IPS-NIHi7 (cell line): ENCODE measurements around the gene GNG3.
"Not testable (repeated sequence)": the region's sequence is repeated elsewhere in the genome, so short reads cannot be mapped to it uniquely, and the experiment has no call there.

Experiments
- DNase-seq: peaks from one replicate; pipeline ENCODE4 v3.0.0; 2012; ENCODE audit warnings: mixed read lengths; ENCODE audit errors: extremely low spot score

GNG3 gene

DNA sequence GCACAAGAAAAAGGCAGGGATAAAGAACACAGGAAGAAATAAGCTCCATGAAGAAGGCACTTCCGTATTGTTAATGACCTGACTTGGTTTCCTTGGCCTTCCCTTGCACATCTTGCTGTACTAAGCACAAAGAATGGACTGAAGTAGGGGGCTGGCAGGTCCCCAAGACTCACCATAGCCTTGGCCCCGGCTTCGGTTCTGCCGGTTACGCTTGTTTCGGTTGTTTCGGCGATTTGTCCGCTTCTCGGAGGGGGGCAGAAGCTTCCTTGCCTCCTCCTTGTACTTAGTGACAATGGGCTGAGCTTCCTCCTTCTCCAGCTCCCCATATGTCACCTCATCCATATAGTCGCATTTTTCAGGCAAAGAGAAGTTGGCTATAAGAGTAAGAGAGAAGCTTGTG is 9.3 kb downstream of the GNG3 start:
- no peak for DNase-seq

DNA sequence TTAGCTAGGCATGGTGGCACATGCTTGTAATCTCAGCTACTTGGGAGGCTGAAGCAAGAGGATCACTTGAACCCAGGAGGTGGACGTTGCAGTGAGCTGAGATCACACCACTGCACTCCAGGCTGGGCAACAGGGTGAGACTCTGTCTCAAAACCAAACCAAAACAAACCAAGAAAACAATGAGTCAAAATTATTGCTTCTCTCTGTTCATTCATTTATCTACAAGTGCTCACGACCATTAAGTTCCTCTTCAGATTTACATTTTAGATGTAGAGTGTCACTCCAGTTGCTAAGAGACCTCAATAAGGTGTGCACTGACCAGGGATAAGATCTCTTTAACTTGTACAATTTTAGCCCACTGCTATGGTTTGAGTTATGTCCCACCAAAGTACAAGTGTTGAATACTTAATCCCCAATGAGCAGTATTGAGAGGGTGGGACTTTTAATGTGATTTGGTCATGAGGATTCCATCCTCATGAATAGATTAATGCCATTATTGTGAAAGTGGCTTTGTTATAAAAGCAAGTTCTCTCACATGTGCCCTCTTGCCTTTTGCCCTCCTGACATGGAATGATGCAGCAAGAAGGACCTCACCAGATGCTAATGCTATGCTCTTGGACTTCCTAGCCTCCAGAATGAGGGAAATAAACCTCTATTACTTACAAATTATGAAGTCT is 12.0 kb downstream of the GNG3 start:
- no peak for DNase-seq

DNA sequence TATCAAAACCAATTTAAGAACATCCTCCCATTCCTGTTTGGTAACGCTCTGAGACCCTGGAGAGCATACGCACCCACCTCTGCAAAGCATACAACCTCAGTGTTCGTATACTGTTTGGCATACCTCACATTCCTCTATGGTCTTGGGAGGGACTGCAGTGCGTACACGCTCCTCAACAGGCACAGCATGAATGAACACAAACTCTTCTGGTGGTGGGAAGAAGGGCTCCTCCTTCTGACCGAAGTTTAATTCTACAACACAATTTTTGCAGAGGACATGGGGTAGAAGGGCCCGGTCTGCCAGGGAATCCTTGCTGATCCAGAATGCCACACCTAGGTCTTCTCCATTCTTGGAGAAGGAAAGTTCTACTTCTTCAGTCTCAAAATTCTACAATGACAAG is 14.5 kb downstream of the GNG3 start:
- peak; percentile 15 for DNase-seq

DNA sequence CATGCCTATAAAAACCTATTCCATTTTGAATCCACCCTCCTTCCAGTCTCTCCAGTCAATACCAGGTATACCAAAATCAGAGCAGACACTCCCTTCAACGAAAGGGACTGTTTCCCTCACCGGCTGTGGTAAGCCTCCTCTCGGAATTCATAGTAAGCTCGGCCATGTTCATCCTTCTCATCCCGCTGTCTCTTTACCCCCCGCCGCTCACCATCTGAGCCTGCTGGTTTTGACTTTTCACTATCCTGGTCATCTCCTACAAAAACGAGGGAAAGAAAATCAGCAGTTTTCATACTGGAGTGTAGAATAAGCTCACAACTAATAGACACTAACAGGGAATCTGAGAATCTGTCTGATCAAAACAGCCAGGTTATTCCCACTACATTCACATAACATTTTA is 16.7 kb downstream of the GNG3 start:
- DNase-seq, result no peak

DNA sequence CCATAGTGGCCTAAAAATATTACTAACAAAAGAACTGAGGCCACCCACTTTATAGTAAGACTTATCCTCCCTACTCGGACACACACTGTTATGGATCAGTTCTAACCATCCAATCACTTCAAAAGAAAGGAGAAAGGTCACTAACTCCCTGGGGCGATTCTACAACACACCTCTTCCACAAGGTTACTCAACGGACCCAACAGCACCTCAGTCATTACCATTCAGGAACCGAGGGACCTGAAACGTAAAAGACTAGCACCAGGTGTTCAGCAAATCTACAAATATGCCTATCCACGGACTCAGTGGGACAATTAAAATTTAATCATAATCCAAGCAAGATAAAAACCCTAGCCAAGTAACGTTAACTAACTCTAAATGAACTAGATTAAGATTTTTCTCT is 18.2 kb downstream of the GNG3 start:
- no peak for DNase-seq

DNA sequence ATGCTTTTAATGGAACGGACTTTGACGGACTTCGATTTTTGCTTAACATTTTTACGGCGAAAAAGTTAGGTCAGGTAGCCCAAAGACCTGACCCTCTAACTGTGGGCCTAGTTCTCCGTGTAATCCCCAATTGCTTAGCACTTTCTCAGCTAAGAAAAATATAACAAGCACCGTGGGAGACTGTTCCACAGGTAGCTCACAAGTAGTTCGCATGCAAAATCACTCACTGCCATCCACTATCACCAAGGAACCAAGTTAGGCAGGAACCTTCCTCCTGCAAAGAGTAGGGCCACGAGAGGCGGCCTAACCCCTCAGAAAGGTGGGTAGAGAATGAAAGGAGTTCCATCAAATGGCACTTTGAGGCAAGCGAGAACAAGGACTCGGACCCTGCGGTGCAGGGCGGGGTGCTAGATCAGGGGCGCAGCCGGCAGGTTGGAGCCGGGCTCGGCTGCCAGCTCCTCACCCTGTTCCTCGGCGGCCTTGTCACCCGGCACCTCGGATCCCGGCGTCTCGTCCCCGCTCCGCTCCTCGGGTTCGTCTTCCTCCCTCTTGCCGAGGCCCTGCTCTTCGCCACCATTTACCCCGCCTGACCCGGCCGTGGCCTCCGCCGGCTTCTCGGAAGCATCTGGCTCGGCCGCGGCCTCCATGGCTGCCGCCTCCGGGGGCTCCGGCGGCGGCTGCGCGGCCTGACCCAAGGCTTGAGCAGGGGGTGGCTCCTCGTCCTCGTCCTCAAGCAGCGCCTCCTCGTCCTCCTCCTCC is 18.9 kb downstream of the GNG3 start:
- DNase-seq, result peak; percentile 14

DNA sequence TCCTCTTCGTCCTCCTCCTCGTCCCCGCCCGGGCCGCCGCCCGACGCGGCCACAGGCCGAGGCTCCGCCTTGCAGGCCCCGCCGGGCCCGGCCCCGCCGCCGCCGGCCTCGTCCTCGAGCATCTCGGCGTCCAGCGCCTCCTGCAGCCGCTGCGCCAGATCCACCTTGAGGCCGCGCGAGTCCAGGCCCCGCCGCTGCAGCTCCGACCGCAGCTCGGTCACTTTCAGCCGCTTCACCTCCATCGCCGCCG is 19.4 kb downstream of the GNG3 start:
- no peak for DNase-seq

DNA sequence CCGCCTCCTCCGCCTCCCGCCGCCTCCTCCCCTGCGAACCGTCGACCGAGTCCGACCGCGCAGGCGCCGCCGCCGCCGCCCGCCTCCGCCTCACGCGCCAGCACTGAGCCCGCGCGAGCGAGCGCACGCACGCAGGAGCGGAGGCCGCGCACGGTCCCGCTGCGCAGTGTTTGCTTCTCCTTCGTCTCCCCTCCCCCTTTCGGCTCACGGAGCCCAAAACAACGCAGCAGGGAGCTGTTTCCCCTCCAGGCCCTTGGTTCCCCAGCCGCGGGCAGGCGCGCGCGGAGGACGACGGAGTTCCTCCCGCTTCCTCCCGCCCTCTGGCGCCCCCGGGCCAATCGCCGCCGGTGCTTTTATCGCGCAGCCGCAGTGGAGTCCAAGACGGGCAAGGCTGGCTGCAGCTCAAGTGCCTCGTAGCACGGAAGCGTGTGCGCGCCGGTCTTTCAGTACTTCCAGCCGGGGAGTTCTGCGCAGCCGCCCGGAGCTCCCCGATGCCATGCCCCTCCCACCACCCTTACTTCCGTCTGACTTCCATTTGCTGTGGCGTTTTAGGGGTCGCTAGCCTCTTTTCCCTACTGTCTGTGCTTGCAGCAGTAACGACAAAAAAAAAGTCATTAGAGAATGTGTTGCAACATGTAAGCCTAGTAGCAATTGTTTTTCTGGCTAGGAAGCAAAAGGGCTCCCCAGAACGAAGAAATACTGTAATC is 19.8 kb downstream of the GNG3 start, which contains the start of gene HNRNPUL2:
TSS of gene HNRNPUL2 (minus strand) at position 293 of the 707 bp plus-strand sequence. CDS start 301 bp downstream, outside the sequence.
- DNase-seq, result peak; percentile 95

DNA sequence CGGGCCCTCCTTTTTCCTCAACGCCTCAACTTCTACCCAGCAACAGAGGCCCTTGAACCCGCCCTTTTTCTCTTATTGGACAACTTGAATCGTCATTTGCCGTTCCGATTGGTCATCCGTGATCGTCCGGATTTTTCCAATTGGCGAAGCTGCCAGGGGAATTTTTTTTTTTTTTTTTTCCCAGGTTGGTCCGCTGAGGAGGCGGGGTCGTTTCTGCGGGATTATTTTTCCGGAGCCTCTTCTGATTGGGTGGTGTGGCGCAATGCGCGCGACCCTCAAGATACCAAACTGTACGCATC is 20.3 kb downstream of the GNG3 start:
- peak; percentile 80 for DNase-seq

DNA sequence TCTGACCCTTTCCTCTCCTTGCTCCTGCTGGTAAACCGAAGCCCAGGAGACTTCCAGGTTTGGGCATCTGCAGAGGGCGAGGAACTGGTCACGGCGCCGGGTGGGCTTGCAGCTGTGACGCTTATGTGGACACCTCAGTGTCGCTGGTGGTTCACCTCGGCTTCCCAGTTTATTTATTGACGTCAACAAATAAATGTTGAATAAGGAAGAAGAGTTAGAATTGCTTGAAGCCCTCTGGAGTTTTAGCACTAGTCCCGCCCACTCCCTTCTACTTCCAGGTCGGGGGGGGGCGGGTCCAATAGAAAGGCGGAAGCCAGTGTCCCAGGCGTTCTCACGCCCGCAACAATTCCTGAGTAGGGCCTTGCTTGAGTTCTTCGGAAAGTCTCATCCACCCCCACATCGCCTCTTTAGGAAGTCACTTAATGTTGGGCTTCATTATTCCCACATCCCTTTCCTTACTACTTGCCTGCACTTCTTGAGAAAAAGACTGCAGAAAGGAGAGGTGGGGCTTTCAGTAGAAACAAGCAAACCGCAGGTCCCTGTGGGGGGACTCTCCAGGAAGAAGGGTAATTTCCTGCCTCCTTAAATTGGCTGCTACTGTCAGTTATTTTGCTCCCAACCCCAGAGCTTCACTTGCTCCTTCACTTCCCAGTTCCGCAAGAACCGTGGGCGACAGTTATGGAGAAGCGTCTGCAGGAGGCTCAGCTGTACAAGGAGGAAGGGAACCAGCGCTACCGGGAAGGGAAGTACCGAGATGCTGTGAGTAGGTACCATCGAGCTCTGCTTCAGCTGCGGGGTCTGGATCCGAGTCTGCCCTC is 20.9 kb downstream of the GNG3 start, which contains the start of gene TTC9C:
TSS of gene TTC9C (plus strand) at position 316 of the 818 bp plus-strand sequence. CDS start at position 679, 363 bp downstream.
- DNase-seq, result peak; percentile 82

DNA sequence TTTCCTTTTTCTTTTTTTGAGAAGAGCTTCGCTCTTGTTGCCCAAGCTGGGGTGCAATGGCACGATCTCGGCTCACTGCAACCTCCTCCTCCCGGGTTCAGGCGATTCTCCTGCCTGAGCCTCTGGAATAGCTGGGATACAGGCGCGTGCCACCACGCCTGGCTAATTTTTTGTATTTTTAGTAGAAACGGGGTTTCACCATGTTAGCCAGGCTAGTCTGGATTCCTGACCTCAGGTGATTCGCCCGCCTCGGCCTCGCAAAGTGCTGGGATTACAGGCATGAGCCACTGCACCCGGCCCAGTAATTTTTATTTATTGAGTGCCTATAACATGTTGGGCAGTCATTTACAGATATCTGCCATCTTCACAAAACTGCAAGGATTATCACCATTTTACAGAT is 22.6 kb downstream of the GNG3 start:
- DNase-seq, result not testable (repeated sequence)

DNA sequence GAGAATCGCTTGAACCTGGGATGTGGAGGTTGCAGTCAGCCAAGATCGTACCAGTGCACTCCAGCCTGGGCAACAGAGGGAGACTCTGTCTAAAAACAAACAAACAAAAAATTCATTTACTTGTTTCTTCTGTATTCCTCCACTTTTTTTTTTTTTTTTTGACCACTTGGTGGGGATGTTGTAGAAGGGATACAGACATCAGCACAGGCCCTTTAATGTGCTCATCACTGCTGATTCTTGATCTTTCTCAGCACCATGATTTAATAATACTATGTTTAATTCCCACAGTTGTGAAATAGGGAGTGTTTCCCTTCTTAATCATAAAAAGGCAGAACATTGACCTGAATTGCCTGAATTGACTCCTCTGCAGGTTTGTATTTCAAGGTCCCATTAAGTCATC is 25.4 kb downstream of the GNG3 start:
- no peak for DNase-seq

DNA sequence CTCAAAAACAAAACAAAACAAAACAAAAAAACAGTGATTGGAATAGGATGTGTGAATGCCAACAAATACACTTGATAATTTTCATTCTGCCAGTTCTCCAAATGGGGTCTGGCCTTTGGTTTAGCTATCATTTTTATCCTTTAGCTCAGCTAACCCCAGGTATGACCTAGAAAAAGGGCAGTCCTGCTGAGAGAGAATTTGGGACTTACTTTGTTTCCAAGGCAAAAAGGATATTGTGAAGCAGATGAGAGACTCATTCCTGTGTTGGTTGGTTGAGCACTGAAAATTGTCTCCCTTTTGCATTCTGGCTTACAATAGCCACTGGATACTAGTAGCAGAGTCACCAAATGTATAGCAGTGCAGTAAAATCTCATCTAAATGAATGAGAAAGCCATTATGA is 29.7 kb downstream of the GNG3 start:
- no peak for DNase-seq

DNA sequence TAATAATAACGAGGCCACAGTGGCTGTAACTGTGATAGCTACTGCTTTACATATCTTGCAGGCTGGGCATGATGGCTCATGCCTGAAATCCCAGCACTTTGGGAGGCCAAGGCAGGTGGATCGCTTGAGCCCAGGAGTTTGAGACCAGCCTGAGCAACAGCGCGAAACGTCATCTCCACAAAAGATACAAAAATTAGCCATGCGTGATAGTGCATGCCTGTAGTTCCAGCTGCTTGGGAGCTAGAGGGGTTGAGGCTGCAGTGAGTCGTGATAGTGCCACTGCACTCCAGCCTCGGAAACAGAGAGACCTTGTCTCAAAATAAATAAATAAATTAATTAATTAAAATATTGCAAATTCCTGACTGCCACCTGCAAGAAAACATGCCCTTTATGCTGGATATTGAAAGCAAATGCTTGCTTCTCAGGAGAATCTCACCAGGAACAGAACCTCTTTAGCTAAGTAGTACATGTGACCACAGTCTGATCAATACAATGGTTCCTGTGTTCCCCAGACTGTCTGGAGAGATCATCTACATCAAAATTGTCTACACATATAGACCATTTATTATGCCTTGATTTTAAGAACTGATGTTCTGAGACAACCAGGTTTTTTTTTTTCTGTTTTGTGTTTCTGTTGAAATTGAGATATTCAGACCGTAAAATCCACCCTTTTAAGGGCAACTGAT is 40.1 kb downstream of the GNG3 start:
- no peak for DNase-seq

DNA sequence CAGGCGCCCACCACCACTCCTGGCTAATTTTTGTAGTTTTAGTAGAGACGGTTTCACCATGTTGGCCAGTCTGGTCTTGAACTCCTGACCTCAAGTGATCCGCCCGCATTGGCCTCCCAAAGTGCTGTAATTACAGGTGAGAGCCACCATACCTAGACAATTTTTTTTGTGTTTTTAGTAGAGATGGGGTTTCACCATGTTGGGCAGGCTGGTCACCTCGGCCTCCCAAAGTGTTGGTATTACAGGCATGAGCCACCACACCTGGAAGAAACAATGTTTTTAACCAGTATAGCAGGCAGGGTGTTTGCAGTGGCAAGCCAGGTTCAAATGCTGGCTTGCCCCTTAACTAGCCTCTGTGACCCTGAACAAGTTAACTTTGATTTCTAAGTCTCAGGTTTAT is 42.5 kb downstream of the GNG3 start:
- not testable (repeated sequence) for DNase-seq

DNA sequence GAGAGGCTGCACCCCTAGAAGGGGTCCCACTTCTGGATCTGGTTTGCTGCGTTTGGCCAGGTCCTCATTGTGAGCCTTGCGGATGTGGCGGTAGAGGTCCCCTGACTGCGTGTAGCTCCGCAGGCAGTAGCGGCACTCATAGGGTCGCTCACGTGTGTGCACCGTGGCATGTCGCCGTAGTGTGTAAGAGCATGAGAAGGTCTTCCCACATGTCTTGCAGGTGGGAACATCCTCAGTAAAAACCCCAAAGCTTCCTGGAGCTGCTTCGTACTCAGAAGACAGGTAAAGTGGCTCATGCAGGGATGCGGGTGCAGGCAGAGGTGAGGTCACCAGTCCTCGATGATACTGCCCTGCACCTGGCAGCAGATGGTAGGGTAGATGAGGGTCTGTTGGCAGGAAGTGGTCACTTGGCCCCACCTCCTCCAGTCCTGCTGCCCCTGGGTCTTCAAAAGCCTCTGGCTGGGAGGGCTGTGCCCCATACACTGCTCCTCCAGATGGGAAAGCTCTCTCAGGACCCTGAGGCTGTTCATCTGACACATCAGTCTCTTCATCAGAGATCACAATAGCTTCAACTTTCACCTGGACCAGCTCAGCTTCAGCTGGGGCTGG is 44.8 kb downstream of the GNG3 start:
- DNase-seq, result no peak

DNA sequence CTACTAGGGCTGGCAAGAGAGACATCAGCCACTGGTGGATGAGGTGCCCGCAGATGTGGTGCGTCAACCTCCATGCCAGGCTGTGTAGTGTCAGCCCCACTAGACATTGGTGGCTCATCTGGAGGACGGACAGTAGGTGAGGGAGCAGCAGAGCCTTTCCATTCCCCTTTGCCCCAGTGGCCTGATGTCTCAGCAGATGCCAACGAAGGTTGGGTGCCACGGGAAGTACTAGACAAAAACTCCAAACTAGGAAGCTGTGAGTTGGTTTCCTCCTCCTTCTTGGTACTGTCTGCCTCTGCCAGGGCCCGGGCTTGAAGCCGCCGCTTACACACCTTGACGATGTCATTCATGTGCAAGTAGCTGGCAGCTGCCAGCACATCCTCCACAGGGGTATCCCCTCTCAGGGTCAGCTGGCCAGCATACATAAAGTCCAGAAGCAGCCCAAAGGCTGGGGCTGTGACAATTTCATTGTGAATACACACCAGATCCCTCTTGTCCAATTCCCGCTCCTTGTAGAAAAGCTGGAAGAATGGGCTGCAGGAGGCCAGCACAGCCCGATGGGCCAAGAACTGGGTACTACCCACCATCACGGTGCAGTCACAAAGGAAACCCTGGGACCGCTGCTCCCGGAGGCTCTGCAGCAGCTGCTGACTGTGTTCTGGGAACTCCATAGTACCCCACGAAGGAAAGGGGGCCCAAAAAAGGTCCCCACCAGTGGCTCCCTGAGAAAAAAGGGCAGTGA is 45.7 kb downstream of the GNG3 start:
- no peak for DNase-seq

DNA sequence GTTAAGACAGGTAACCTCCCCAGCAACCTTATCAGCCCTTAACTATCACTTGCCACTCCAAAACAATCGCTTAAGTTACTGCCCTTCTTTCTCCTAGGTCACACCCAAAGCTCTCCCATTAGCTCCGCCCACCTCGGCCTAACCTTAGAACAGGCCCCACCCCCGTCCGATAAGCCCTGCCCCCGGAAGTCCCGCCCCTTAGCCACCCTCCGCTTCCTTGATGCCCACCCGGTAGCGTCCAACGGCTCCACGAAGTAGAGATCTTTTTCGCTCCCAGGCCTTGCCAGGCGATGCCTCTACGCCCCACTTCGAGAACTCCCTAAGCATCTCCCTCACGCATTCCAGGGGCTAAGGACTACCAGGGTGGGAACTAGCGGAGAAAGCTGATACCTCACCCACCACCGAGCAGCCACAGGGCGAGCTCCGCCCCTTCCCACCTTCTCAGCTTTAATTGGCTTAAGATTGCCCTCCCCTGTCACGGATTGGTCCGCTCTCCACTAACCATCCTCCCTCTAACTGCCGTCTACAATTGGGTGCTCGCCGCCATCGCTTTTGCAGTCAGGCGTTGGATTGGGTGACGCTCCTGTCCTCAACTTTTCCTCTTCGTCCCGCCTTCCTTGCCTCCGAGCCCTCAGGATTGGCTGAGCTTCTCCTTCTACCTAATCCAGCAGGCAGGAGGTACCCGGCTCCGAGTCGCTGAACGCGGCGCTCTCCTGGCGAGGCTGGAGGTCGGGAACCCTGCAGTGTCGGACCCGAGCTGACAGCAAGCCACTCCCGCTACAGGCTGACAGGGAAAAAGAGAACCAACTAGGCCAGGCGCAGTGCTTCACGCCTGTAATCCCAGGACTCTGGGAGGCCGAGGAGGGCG is 46.5 kb downstream of the GNG3 start, which contains the start of gene ZBTB3:
TSS of gene ZBTB3 (minus strand) at position 425 of the 868 bp plus-strand sequence. CDS start 496 bp downstream, outside the sequence.
- peak; percentile 93 for DNase-seq

DNA sequence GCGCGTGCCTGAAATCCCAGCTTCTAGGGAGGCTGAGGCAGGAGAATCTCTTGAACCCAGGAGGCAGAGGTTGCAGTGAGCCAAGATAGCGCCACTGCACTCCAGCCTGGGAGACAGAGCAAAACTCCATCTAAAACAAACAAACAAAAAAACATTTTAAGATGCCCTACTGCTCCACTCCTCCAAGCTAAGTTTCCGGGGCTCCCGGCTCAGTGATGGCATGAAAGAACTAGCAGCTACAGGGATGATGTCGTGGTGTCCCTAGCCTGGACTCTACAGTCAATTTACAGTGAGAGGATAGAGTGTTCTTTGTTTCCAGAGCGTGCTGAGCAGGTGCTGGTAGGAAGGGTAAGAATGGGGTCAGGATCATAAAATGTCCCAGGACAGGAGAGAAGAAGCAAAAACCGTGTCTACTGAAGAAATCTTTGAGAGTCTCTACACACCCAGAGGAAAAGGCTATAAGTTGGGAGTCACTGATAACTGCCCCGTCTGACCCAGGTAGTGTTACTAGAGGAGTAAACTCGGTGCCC is 47.7 kb downstream of the GNG3 start:
- no peak for DNase-seq
